ENCODE measurements around the gene CELF6.

Gene CELF6

GRCh38 chr15:72319985-72320671 lies at the start of gene CELF6:
Gene CELF6, minus strand, starts transcription at chr15:72320157. Its CDS starts 283 bp downstream, at chr15:72319874.
- DNase-seq, result peak; percentile 88

DNA sequence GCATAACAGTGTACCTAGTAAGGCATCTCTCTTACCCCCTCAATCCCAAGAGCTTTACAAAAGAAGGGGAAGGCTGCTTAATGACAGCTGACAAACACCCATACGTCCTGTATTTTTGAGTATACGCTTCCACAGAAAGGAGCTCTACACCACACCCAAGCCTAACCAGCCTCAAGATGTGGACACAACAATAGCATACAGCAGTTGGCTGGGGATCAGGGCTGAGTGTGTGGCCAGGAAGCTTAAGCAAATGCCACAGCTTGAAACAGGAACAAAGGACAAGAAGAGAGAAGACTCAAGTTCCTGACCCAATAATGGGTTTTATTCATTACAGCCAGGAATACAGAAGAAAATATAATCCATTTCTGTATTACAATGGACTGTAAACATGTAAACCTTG lies 48.9 kb upstream of the CELF6 start:
- no peak for DNase-seq

GRCh38 chr15:72368325-72368724 lies 48.4 kb upstream of the CELF6 start:
- DNase-seq, result no peak

DNA sequence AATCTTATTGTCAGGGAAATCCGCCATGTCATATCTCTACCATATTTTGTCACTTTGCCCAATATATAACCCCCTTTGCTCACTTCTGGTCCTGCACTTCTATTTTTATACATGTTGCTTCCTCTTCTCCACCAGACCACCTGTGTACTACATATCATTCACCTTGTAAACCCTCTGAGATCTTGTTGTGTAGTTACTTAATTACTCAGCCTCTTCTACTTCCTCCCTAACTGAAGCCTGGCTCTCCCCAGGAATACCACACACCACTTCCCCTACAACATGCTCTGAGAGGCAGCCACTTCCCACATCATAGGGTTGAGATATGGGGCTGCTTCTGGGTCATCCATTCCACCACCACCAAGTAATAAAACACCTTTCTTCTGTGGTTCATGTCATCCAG lies 45.9 kb upstream of the CELF6 start:
- DNase-seq, result no peak

GRCh38 chr15:72361176-72361575 lies 41.2 kb upstream of the CELF6 start:
- DNase-seq, result no peak

DNA sequence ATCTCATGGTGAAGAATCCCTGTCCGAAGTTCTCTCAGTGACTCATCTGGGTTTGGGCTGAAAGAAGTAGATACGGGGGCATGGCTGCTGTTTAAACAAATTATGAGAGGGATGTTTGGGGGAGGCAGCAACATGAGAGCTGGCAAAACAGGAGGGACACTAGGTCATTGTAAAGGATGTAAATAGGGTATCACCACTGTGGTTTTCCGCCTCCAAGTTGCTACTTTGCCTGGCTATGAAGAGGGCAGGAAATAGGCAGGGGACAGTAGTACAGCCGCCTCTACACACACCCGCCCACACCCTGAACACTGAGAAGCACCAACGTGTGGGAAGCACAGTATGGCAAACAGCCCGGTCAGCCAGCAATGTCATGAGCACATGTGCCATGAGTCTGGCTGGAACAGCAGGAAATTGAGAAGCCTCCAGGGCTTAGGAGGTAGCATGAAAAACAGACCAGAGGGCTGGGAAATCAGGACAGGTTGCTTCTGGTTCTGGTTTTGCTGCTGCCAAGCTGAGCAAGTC lies 38.8 kb upstream of the CELF6 start:
- DNase-seq, result no peak

GRCh38 chr15:72358121-72358520 lies 38.2 kb upstream of the CELF6 start:
- no peak for DNase-seq

- DNase-seq, result no peak
Measured at GRCh38 chr15:72354496-72354895, 34.5 kb upstream of the CELF6 start.

DNA sequence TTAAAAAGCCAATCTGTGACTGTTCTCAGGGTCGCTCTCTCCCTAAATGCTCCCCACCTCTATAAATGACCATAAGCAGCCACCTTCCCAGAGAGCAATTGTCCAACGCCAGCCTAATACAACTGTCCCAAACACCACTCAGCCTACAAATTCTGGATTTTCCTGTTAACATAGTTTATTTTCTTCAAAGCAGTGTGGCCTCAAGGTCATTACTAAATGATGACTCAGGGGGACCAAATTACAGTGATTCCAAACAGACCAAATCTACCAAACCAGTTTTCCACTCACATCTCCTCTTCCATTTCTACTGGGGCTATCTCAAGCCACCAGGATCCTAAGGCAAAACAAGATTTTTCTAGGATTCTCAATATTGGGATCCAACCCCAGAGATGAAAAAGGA lies 33.3 kb upstream of the CELF6 start:
- DNase-seq, result no peak

DNA sequence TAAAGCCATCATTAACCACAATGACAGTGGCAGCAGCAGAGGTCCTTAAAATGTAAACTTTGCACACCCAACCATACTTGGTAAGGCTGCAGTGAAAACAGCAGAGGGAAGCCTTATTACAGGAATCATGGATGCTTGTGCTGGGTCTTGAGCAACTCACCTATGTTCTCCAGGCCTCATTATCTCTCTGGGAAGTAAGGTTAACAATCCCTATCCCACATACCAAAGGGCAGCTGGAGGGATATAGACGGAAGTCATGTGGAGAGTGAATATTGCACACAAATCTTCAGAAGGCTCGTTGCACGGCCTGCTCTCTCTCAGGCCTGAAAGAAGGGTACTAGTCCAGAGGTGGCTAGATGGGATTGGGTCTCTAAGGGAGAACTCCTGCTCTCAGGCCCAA lies 25.8 kb upstream of the CELF6 start:
- DNase-seq, result no peak

DNA sequence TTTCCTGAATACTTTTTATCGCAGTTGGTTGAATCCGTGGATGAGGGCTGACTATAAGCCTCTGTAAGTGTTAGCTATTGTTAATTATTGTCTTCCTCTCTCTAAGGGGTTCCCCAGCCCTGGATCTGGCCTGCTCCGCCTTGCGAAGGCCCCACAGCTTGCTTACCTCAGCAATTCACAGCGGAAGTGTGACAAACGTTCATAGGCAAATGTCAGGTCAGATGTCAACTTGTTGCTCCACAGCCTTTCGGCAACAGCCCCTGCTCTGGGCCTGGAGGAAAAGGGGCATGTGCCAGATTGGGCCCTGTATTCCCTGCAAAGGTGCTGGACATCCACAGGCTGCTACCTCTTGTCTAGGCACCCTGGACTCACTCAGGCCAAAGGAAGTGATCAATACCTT lies 25.3 kb upstream of the CELF6 start:
- no peak for DNase-seq

GRCh38 chr15:72344602-72345001 lies 24.6 kb upstream of the CELF6 start:
- DNase-seq, result no peak

GRCh38 chr15:72342385-72342784 lies 22.4 kb upstream of the CELF6 start:
- DNase-seq, result no peak

DNA sequence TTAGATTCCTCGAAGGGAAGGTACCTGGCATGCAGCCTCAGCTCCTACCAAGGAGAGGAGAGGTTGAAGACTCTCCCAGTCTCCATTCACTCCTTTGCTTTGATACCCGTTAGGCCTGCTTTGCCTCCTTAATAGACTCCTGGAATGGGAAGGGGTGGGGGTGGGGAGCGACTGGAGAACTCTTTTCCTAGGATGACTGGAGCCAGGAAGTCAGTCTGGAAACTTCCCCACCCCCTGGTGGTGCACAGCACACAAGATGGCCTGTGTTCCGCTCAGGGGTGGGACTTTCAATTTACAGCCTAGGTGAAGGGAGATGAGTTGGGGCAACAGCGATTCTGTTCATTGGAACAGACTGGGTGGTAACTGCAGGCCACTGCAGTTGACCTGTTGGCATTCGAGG lies 21.4 kb upstream of the CELF6 start:
- no peak for DNase-seq

- DNase-seq, result no peak
Measured at GRCh38 chr15:72340366-72340765, 20.4 kb upstream of the CELF6 start.

GRCh38 chr15:72339777-72340177 lies 19.8 kb upstream of the CELF6 start:
- DNase-seq, result peak; percentile 3

GRCh38 chr15:72338617-72339321 lies 18.8 kb upstream of the CELF6 start:
- DNase-seq, result no peak

DNA sequence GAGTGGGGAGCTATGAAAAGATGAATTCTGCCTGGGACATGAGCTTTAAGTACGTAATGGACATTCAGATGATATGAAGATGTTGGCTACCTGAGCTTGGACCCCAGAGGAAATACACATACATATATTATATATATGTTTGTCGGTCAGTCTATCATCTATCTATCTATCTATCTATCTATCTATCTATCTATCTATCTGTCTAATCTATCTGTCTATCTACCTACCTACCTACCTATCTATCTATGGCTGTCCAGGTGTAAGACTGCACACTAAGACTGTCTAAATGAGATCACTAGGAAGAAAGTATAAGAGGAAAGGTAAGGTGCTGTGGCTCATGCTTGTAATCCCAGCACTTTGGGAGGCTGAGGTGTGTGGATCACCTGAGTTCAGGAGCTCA lies 18.2 kb upstream of the CELF6 start:
- no peak for DNase-seq

GRCh38 chr15:72334842-72335241 lies 14.9 kb upstream of the CELF6 start:
- DNase-seq, result no peak

- no peak for DNase-seq
Measured at GRCh38 chr15:72331021-72331420, 11.1 kb upstream of the CELF6 start.

GRCh38 chr15:72323752-72324151 lies 3.8 kb upstream of the CELF6 start:
- no peak for DNase-seq

DNA sequence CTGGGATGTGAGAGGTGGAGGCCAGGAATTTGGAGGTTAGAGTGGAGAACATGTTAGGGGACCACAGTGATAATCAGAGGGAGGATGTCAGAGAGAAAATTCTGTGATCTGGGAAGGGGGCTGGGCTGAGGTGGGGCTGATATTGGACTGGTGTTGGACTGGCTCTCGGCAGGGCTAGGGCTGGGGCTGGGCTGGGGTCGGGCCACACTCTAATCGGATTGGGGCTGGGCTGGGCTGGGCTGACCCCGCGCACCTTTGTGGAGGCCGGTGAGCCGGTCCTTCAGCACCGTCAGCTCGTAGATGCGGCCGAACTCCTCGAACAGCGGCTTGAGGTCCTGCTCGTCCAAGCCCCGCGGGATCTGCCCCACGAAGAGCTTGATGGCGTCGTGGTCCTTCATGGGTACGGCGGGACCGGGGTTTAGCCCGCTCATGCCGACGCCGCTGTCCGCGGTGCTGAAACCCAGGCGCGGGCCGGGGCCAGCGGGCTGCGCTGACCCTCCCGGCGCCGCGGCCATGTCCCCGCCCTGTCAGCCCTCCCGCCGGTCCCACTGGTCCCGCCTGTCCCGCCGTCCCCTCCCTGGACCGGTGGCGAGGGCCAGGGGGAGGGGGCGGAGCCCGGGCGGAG lies 485 bp downstream of the CELF6 start:
- no peak for DNase-seq

DNA sequence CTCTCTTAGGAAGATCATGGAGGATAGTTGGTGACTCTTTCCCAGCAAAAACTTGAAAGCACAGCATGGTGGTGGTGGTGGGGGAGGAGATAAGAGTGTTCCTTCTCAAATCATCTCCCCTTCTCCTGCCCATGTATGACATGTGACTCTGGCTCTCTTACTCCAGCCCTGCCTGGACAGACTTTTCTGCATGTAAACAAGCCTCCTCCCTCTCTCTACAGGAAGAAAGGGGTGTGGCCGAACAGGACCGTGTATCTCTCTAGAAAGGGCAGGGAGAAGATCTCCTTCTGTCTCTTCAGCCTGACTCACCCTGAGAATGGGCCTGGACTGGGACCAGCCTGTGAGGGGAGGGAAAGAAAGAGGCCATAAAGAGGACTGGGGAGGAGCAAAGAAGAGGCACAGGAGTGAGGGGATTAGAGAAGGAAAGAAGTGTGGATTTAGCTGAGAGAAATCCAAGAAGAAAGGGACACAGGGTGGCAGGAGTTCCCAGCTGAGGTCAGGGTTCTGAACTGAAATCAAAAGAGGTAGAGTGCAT lies 1.5 kb downstream of the CELF6 start:
- DNase-seq, result peak; percentile 28
